T-helper 2 cell treated with Interferon-gamma antibody and Interleukin-4, amounts not matched to agents 5 μg/mL and 100 μg/mL, for 36 hours (primary cell): ENCODE data around the gene IFT88.
"Not testable (repeated sequence)": the region's sequence is repeated elsewhere in the genome, so short reads cannot be mapped to it uniquely, and the experiment has no call there.

ENCODE experiments used
- DNase-seq: peaks from one replicate; pipeline ENCODE4 v3.0.0; 2021; ENCODE audit warnings: low spot score
- H3K27ac Mint-ChIP-seq: one replicate; pipeline ENCODE4 v1.8.0; 2021; ENCODE audit warnings: mild to moderate bottlenecking, mixed read lengths
- H3K27me3 Mint-ChIP-seq: one replicate; pipeline ENCODE4 v1.8.0; 2021; ENCODE audit warnings: low read depth, mixed read lengths
- H3K36me3 Mint-ChIP-seq: one replicate; pipeline ENCODE4 v1.8.0; 2021; ENCODE audit warnings: low read depth, mixed read lengths
- H3K4me1 Mint-ChIP-seq: one replicate; pipeline ENCODE4 v1.8.0; 2021; ENCODE audit warnings: low read depth, mixed read lengths
- H3K4me3 Mint-ChIP-seq: one replicate; pipeline ENCODE4 v1.8.0; 2022; ENCODE audit warnings: mild to moderate bottlenecking, moderate library complexity, mixed read lengths
- H3K9me3 Mint-ChIP-seq: one replicate; pipeline ENCODE4 v1.8.0; 2021; ENCODE audit warnings: mixed read lengths

IFT88 gene

GRCh38 chr13:20676213-20676612, 109.3 kb downstream of the IFT88 start:
- H3K4me3 Mint-ChIP-seq: no peak overlapping the region
- no peaks in the 10 kb centered on the region for H3K36me3 Mint-ChIP-seq
- H3K4me1 Mint-ChIP-seq: no peaks in the 10 kb centered on the region
- H3K27ac Mint-ChIP-seq: no peak overlapping the region
- H3K9me3 Mint-ChIP-seq: no peaks in the 10 kb centered on the region
- no peak for DNase-seq
- H3K27me3 Mint-ChIP-seq: no peaks in the 10 kb centered on the region

- H3K27me3 Mint-ChIP-seq, H3K9me3 Mint-ChIP-seq, DNase-seq, H3K4me1 Mint-ChIP-seq, H3K36me3 Mint-ChIP-seq, H3K27ac Mint-ChIP-seq, H3K4me3 Mint-ChIP-seq: not testable (repeated sequence)
These were observed 111.6 kb downstream of the IFT88 start for GRCh38 chr13:20678606-20679005.

DNA sequence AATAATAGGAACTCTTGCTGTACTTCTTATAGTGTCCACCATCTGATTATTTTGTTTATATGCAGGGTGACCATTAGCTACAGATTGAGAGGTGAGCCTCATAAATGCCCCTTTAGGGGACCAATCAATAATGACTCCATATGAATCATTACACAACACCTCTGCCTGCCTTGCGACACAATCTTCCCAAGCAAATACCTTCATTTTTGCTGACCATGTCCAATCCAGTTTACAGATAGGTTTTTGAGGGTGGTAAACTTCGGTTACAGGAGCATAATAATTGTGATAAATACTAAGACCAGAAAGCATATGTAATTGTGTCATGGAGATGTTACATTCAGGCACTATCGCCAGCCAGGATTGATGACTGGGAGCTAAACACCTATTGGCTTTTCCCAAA, 112.9 kb downstream of the IFT88 start:
- Mint-ChIP-seq H3K4me3 (no peak overlapping the region), H3K4me1 (no peaks in the 10 kb centered on the region), H3K9me3 (no peaks in the 10 kb centered on the region), H3K36me3 (no peaks in the 10 kb centered on the region), H3K27ac (no peak overlapping the region), H3K27me3 (no peaks in the 10 kb centered on the region)
- DNase-seq: no peak

DNA sequence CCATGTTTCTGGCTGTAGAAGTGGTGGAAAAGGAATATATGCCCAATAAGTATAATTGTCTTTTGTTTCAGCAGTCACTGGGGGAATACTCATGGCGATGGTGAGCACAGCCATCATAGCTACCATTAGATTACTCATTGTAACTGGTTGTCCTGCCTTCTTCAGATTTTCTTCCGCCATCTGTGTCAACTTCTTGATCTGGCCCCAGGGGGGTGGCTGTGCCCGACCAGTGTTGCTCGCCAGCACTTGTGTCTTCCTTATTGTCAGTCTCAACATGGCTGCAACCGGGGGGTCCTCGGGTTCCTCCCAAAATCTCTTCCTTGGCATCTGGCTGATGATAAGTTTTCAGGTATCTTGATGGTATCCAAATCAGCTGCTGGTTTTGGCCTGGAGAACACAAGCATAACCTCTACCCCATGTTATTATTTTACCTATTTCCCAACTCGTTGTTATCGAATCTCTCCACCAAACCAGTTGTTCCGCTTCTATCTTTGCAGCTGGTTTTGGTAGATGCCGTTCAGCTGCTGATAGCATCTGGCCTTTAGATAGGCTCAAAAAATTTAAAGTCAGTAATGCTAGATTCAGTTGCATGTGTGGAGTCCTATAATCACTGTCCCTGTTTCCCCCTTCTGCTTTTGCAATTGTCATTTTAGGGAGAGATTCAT, 113.6 kb downstream of the IFT88 start:
- Mint-ChIP-seq H3K27ac (no peak overlapping the region), H3K36me3 (no peaks in the 10 kb centered on the region), H3K27me3 (no peaks in the 10 kb centered on the region), H3K9me3 (no peaks in the 10 kb centered on the region), H3K4me1 (no peaks in the 10 kb centered on the region), H3K4me3 (no peak overlapping the region)
- DNase-seq: no peak

DNA sequence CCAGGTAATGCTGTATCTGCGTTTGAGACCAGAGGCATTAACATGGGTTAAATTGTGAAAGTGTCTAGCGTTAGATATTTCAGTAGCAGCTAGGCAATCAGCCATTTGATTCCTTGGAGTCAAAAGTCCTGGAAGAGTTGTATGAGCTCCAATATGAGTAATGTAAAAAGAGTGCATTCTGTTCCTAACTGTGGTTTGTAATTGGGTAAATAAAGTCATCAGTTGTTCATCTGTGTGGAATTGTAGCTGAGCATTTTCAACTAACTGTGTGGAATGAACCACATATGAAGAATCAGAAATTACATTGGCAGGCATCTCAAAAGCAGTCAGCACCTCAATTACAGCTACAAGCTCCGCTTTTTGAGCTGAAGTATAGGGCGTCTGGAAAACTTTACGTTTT, 114.5 kb downstream of the IFT88 start:
- not testable (repeated sequence) for H3K4me3 Mint-ChIP-seq, H3K36me3 Mint-ChIP-seq, H3K27me3 Mint-ChIP-seq, H3K27ac Mint-ChIP-seq, H3K9me3 Mint-ChIP-seq, H3K4me1 Mint-ChIP-seq, DNase-seq

DNA sequence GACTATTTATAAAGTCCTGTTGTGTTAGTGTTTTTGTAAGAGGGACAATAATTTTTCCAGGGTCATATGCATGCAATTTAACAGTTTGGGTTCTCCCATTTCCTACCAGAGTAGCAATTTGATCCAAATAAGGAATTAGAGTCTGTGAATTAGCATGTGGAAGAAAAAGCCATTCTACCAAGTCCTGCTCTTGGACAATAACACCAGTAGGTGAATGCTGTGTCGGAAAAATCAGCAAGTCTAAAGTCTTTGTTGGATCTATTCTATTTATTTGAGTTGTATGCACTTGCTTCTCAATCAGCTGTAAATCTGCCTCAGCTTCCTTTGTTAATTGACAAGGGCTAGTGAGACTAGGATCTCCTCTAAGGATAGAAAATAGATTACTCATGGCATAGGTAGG, 115.1 kb downstream of the IFT88 start:
- H3K4me1 Mint-ChIP-seq: no peaks in the 10 kb centered on the region

GRCh38 chr13:20684041-20684440, 117.1 kb downstream of the IFT88 start:
- H3K4me1 Mint-ChIP-seq: no peaks in the 10 kb centered on the region
- no peak overlapping the region for H3K27ac Mint-ChIP-seq
- no peaks in the 10 kb centered on the region for H3K36me3 Mint-ChIP-seq
- no peaks in the 10 kb centered on the region for H3K9me3 Mint-ChIP-seq
- no peak for DNase-seq
- no peak overlapping the region for H3K4me3 Mint-ChIP-seq
- no peaks in the 10 kb centered on the region for H3K27me3 Mint-ChIP-seq

More for the DNA sequence above, 115.1 kb downstream of the IFT88 start:
- Mint-ChIP-seq H3K27me3 (no peaks in the 10 kb centered on the region), H3K27ac (no peak overlapping the region), H3K4me3 (no peak overlapping the region), H3K36me3 (no peaks in the 10 kb centered on the region), H3K9me3 (no peaks in the 10 kb centered on the region)
- no peak for DNase-seq

GRCh38 chr13:20684546-20684945, 117.6 kb downstream of the IFT88 start:
- Mint-ChIP-seq H3K9me3 (no peaks in the 10 kb centered on the region), H3K4me1 (no peaks in the 10 kb centered on the region), H3K4me3 (no peak overlapping the region), H3K27me3 (no peaks in the 10 kb centered on the region), H3K36me3 (no peaks in the 10 kb centered on the region), H3K27ac (no peak overlapping the region)
- DNase-seq: no peak

DNA sequence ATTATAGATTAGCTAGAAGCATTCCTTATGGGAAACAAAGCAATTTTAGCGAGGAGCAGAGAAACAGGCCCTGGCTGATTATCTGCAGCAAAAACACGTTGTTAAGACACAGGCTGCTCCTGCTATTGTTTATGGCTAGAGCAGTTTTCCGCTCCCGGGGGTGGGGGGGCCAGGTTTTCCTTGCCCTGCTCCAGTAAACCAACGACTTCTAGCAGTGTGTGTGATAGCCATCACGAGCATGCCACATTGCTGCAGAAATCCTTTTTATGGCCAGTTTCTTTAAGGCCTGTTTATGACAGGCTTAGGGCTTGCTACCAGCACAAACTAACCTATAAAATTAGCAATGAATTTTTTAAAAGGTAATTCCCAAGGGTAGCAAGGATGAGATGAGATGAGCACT, 118.1 kb downstream of the IFT88 start:
- Mint-ChIP-seq H3K9me3 (no peaks in the 10 kb centered on the region), H3K4me1 (no peaks in the 10 kb centered on the region), H3K27ac (no peak overlapping the region), H3K36me3 (no peaks in the 10 kb centered on the region), H3K27me3 (no peaks in the 10 kb centered on the region), H3K4me3 (no peak overlapping the region)
- DNase-seq: no peak

DNA sequence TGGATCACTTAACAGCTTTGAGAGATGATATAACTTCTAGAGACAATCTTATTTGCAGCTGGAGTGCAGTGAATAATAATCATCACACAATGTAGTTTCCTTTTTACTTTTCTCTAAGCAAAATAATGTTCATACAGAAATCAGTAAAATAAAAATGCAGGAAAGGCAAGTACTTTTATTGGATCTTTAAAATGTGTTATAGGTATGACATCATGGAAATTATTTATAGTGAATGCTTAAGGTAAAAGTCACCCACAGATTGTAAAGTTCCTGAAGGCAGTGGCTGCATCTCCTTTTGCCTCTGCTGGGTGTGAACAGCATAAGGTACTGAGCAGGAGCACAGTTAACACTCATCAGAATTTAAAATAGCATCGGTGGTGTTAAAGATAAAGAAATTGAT, 119.2 kb downstream of the IFT88 start:
- Mint-ChIP-seq H3K9me3 (no peaks in the 10 kb centered on the region), H3K4me3 (no peak overlapping the region), H3K27ac (no peak overlapping the region), H3K4me1 (no peaks in the 10 kb centered on the region), H3K36me3 (no peaks in the 10 kb centered on the region), H3K27me3 (no peaks in the 10 kb centered on the region)
- DNase-seq: no peak

- no peak overlapping the region for H3K27ac Mint-ChIP-seq
- DNase-seq: no peak
- H3K36me3 Mint-ChIP-seq: no peaks in the 10 kb centered on the region
- no peaks in the 10 kb centered on the region for H3K9me3 Mint-ChIP-seq
- H3K27me3 Mint-ChIP-seq: no peaks in the 10 kb centered on the region
- no peaks in the 10 kb centered on the region for H3K4me1 Mint-ChIP-seq
- H3K4me3 Mint-ChIP-seq: no peak overlapping the region
These were observed 120.1 kb downstream of the IFT88 start for GRCh38 chr13:20686863-20687579.

DNA sequence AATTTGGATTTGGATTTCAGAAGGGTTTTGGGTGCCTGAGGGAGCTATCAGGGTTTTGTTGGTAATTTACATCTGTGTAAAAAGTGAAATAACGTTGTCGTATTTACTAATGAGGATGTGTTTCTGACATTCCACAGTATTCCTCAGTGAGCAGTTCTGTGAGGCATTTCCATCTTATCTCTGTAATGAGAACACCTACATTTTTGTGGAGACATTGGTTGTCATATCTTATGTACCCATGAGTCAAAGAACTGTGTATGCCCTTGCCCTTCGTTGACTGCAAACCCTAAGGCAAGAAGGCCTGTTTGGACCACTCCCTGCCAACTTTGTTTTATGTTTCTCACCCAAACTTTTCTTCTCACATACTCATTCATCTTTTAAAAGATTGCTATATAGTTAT, 122.3 kb downstream of the IFT88 start:
- no peak for DNase-seq
- no peak overlapping the region for H3K4me3 Mint-ChIP-seq
- no peak overlapping the region for H3K27ac Mint-ChIP-seq
- no peaks in the 10 kb centered on the region for H3K4me1 Mint-ChIP-seq
- H3K36me3 Mint-ChIP-seq: no peaks in the 10 kb centered on the region
- no peaks in the 10 kb centered on the region for H3K9me3 Mint-ChIP-seq
- no peaks in the 10 kb centered on the region for H3K27me3 Mint-ChIP-seq

DNA sequence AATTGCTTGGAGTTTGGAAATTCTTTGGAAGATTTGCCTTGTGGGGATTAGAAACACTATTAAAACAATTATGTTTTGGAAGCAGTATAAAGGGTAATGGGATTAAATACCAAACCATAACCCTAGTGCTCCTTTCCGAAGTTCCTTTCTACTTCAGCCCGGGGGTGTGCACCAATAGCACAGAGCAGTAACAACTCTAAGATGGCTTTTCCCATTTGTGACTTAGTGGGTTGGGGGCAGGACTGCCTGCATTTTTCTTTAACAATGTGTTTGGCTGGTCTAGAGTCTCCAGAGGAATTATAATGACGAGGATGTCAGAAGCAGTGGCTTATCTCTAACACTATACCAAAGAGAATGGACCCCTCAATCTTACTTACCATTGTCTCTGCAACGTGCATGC, 124.7 kb downstream of the IFT88 start:
- no peak overlapping the region for H3K27ac Mint-ChIP-seq
- no peak for DNase-seq
- no peaks in the 10 kb centered on the region for H3K9me3 Mint-ChIP-seq
- no peaks in the 10 kb centered on the region for H3K4me1 Mint-ChIP-seq
- no peak overlapping the region for H3K4me3 Mint-ChIP-seq
- H3K27me3 Mint-ChIP-seq: peaks cover 13% of the 10 kb centered on the region
- no peaks in the 10 kb centered on the region for H3K36me3 Mint-ChIP-seq

GRCh38 chr13:20696073-20696472, 129.1 kb downstream of the IFT88 start:
- Mint-ChIP-seq H3K27me3 (peaks cover 38% of the 10 kb centered on the region), H3K36me3 (no peaks in the 10 kb centered on the region), H3K9me3 (no peaks in the 10 kb centered on the region), H3K27ac (no peak overlapping the region), H3K4me3 (no peak overlapping the region), H3K4me1 (no peaks in the 10 kb centered on the region)
- no peak for DNase-seq

DNA sequence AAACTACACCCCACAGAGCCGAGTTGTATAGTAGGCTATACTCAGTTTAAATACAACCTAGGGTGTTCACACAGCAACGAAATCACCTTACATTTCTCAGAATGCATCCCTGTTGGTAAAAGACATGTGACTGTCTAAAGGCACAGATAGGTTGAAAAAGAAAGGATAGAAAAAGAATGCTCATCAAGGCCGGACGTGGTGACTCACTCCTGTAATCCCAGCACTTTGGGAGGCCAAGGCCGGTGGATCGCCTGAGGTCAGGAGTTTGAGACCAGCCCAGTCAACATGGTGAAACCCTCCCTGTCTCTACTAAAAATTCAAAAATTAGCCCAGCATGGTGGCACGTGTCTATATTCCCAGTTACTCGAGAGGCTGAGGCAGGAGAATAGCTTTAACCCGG, 132.8 kb downstream of the IFT88 start:
- Mint-ChIP-seq H3K27me3 (peaks cover 58% of the 10 kb centered on the region), H3K9me3 (no peaks in the 10 kb centered on the region), H3K4me1 (peaks cover 3% of the 10 kb centered on the region), H3K4me3 (no peak overlapping the region), H3K36me3 (no peaks in the 10 kb centered on the region), H3K27ac (no peak overlapping the region)
- no peak for DNase-seq
